GM18499 (cell line): ENCODE results near the gene UNC5B.

Experiments used
- ATAC-seq: cut with Tn5 transposase; IDR thresholded peaks from one replicate; pipeline ENCODE4 v1.9.1; 2021; ENCODE audit warnings: moderate number of reproducible peaks; ENCODE audit not compliant: insufficient read depth, unreplicated experiment

UNC5B gene

DNA sequence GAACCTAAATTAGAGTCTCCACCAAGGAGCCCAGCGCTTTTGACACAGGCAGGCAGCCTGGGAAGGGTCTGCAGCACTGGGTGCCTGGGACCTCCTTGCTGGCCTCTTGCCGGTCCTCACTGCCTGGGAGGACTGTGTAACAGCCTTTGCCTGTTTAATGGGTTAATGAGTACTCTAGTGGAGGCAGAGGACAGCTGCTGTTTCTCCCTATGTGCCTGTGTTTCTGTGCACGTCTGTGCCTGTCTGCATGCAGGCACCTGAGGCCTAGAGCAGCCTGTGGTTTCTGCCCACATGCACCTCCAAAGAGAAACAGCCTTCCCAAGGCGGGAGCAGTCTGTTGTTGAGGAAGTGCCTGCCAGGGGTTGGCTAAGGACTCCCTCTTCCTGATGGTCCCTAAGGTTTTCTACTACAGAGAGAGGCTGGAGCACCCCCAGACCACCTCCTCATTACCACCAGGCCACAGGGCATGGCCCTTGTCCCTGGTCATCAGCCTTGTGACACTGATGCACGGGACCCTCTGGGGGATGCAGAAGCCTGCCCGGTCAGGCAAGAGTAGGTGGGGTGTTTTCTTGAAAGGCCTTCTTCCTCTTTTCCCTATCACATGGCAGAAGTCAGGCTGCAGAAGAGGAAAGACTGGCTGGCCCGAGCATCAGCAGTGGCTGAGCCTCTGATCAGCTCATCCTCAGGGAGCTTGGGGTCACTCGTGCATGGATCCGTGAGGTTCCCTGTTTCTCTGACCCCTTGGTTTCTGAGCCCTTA, 120.9 kb downstream of the UNC5B start:
- ATAC-seq: no peak

DNA sequence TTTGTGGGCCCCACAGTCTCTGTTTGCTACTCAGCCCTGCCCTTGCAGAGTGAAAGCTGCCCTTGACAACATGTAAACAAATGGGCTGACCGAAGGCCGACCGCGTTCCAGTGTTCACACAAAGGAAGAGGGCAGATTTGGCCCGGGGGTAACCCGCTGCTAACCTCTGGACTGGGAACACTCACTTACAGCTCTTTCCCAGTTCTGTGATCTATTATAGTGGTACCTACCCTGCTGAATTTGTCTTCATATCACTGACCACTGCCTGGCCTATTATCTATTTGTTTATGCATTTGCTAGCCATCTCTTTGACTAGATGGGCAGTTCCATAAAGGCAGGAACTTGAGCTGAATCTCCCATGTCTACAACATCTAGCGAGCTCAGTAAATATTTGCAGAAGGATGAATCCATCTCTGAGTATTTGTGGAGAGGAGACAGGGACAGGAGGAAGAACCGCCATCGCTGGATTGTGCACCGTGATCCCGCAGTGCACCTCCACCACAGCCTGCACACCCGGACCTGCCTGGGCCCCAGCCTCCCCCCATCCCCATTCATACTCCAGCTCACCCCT, 121.9 kb downstream of the UNC5B start:
- no peak for ATAC-seq

GRCh38 chr10:71335173-71335708, 122.9 kb downstream of the UNC5B start:
- no peak for ATAC-seq

DNA sequence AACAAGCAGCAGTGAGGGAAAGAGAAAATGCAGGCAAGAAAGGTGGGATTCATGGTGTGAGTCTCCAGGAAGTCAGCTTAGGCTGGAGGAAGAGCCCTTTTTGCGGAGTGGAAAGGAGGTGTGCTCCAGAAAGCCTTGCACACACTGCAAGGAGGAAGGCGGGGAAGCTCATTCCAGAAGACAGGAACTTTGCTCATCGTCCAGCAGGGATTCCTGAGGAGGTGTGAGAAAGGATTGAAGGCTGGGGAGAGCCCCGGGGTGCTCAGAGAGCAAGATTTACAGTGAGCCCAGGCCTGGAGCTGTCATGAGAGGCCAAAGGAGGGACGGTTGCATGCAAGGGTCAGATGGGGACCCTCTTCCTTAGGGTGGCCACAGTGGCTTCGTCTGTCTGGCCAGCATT, 124.3 kb downstream of the UNC5B start:
- ATAC-seq: no peak

- ATAC-seq: no peak
These were observed 124.9 kb downstream of the UNC5B start for GRCh38 chr10:71337219-71337701.

DNA sequence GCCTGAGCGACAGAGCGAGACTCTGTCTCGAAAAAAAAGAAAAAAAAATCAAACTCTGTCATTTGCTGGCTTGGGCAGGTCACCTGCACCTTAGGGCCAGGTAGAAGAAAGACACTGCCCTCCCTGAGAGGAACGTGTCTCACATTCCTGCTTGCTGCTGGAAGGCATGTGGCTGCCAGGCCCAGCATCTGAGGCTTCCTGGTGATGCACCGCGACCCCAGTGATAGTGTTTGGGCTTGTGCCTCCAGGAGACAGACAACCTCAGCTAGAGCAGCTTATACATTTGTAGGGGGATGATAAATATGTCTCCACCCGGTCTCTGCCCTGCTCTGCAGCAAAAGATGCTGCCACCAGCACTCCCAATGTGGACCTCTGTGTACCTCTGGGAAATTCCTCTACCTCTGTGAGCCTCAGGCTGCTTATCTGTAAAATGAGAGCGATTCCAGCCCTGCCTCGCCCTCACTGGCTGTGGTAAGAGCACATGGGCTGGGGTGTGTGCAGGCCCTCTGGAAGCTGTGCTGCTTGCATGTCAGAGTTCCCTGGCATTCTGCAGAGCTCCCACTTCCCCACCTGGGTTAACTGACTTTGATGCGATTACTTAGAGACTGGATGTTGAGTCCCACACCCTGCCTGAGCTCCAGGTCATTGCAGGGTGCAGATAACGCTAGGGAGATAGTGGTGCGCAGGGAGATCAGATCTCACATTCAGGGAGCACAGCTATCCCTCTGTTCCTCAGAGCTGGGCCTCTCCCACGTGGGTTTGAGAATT, 126.5 kb downstream of the UNC5B start:
- ATAC-seq: no peak

GRCh38 chr10:71339796-71340589, 127.6 kb downstream of the UNC5B start:
- no peak for ATAC-seq

DNA sequence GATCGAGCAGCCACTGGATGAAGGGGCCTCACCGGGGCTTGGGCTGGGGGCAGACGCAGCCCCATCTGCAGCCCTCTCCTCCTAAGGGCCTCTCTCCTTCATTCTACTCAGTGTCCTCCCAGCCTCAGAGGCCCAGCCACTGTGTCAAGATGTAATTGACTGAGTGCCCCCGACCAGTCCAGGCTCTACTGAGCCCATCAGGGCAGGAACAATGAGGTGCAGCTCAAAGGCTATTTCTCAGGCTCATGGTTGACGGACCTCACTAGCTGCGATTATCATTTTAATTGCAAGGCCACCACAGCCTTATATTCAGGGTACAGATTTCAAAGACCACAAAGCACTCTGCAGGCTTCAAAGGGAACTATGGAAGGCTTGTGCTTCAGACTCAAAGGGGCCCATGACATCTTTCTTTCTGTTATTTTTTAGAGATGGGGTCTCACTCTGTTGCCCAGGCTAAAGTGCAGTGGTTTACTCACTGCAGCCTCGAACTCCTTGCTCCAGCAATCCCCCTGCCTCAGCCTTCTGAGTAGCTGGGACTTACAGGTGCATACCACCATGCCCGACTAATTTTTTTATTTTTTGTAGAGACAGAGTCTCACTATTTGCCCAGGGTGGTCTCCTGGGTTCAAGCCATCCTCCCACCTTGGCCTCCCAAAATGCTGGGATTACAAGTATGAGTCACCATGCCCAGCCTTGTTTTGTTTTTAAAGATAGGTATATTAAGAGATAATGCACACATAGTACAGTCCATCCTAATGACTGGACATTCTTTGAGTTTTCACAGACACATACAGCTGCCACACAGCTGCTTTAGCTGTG, 130.4 kb downstream of the UNC5B start:
- ATAC-seq: no peak

- ATAC-seq: no peak
These were observed 131.0 kb downstream of the UNC5B start for GRCh38 chr10:71343392-71343773.

DNA sequence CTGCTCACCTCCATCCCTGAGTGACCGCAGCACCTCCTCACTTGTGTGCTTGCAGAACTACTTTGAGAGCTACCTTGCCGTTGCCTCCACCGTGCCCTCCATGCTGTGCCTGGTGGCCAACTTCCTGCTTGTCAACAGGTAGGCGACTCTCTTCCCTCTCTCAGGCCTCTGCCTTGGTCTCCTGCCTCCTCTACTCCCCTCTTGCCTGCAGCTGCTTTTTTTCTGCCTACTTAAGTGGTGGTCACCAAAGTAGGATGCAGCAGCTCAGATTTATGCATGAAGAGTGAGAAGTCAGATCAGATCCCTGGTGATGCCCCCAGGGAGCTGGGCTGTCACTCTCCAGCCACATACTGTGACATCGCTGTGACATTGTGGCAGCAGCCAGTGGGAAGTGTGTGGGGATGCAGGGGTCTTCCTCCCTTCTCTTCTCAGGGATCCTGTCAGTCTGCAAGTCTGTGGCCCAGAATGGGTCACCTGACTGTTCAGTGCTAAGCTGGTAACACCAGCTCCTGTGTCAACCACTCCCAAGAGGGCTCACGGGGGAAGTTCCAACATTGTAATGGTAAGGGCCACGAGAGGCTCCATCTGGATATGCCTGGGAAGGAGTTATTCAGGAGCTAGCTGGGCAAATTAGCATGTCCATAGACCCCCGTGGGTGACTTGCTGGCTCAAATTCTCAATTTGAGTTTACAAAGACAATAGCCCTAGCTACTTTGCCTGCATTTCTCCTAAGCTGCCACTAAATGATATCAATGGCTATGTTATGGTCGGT, 132.0 kb downstream of the UNC5B start:
- no peak for ATAC-seq

- no peak for ATAC-seq
These were observed 132.7 kb downstream of the UNC5B start for GRCh38 chr10:71344993-71345480.

- no peak for ATAC-seq
These were observed 133.3 kb downstream of the UNC5B start for GRCh38 chr10:71345694-71346093.

GRCh38 chr10:71346731-71347130, 134.4 kb downstream of the UNC5B start:
- ATAC-seq: no peak

GRCh38 chr10:71347587-71348395, 135.4 kb downstream of the UNC5B start:
- no peak for ATAC-seq

DNA sequence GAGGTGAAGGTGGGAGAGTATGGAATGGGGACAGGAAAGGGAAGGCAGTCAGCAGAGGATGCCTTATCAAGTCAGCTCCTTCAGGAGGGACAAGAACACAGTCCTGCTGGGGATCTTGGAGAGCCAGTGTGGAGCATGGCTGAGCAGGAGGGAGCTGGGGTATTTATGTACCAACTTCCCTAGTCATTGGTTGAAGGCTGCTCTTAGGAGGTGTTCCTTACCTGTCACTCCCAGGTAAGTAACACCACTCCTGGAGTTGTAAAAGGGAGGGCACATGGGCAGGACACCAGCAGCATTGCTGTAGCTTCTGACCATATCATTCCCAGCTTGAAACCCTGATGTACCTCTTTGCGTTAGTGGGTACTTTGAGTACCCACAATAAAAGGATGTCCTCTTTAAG, 136.5 kb downstream of the UNC5B start:
- ATAC-seq: no peak

DNA sequence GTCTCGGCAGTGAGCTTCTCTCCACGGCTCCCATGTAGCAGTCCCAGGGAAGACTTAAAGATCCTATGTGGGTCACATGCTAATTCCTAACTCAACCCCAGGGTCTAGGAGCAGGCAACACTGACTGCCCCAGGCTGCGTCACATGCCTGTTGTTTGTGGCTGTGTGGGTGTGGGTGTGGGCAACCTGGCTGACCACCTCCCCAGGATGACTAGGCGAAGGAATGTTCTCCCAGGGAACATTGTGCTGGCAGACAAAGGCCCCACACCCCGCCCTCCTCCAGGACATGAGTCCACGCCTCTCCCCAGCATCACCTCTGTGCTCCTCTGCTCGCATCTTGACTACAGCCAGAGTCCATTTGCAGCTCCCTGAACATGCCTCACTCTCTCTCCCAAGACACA, 137.0 kb downstream of the UNC5B start:
- ATAC-seq: no peak

- ATAC-seq: no peak
These were observed 138.7 kb downstream of the UNC5B start for GRCh38 chr10:71351087-71351486.
